HUES64 (cell line): ENCODE results near the gene DDX11.
"Not testable (repeated sequence)": the region's sequence is repeated elsewhere in the genome, so short reads cannot be mapped to it uniquely, and the experiment has no call there.

Experiments
- H3K27ac ChIP-seq: 2 replicates; pipeline ENCODE4 v1.7.0; 2013; ENCODE audit warnings: low read depth, low read length, inconsistent platforms
- H3K27me3 ChIP-seq: 2 replicates; pipeline ENCODE4 v1.6.1; 2013; ENCODE audit warnings: mild to moderate bottlenecking, low read length; ENCODE audit not compliant: insufficient read depth
- H3K36me3 ChIP-seq: 2 replicates; pipeline ENCODE4 v1.6.1; 2013; ENCODE audit warnings: mild to moderate bottlenecking, low read length; ENCODE audit not compliant: insufficient read depth
- H3K4me1 ChIP-seq: 2 replicates; pipeline ENCODE4 v1.6.1; 2013; ENCODE audit warnings: mild to moderate bottlenecking, low read length, moderate library complexity; ENCODE audit not compliant: insufficient read depth
- H3K4me3 ChIP-seq: 2 replicates; pipeline ENCODE4 v1.5.1; 2013; ENCODE audit warnings: mild to moderate bottlenecking, low read length, moderate library complexity
- H3K9ac ChIP-seq: 2 replicates; pipeline ENCODE4 v1.6.1; 2013; ENCODE audit warnings: mild to moderate bottlenecking, low read depth, low read length
- H3K9me3 ChIP-seq: 2 replicates; pipeline ENCODE4 v1.6.1; 2013; ENCODE audit warnings: low read depth, low read length; ENCODE audit not compliant: insufficient read depth
- WGBS: fragments of 150-250, 120-280 bp; methylation state at CpG from one replicate; pipeline ENCODE4 v1.1.7; 2013; ENCODE audit warnings: missing lambda C conversion rate; 5-methylcytosine and 5-hydroxymethylcytosine counted together

Gene DDX11

DNA sequence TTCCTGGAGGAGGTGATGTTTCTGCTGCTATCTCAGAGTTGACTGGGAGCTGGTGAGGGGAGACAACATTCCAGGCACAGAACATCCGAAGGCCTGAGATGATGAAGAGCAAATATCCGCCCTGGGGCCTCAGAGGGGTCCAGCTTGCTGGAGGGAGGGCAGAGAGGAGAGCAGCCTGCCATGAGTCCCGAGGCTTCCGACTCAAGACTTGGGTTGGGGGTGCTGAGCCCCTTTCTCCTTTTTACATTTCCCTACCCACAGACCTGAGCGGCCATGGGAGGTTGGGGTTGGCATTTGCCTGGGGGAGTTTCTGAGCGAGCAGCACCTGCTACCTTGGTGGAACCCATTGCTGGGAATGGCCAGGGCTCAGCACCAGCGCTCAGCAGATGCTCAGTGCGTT lies 13.8 kb downstream of the DDX11 start:
- 88% methylated on average over 3 of the region's 8 CpGs for WGBS

DNA sequence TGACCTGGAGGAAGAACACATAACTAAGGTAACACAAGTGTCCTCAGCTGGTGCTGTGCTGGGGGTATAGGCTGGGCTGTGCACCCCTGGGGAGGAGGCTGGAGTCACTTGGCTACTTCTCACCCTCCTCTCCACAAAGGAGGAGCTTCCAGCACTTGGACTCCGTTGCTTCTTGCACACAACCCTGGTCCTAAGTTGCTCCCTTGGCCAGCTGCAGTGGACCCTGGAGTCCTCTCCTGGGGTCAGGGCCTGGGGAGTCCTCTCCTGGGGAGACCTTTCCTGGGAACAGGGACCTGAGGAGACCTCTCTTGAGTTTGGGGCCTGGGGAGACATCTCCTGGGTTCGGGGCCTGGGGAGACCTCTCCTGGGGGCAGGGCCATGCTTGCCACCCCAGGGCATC lies 14.3 kb downstream of the DDX11 start:
- 94% methylated on average over 2 of the region's 2 CpGs for WGBS
- not testable (repeated sequence) for H3K27ac ChIP-seq, H3K4me1 ChIP-seq, H3K9ac ChIP-seq, H3K9me3 ChIP-seq, H3K27me3 ChIP-seq, H3K4me3 ChIP-seq
- H3K36me3 ChIP-seq, result peaks cover 84% of the 10 kb centered on the region

More for the DNA sequence above, 13.8 kb downstream of the DDX11 start:
- not testable (repeated sequence) for H3K27ac ChIP-seq, H3K4me3 ChIP-seq, H3K9me3 ChIP-seq, H3K9ac ChIP-seq, H3K27me3 ChIP-seq, H3K4me1 ChIP-seq
- peaks cover 85% of the 10 kb centered on the region for H3K36me3 ChIP-seq

DNA sequence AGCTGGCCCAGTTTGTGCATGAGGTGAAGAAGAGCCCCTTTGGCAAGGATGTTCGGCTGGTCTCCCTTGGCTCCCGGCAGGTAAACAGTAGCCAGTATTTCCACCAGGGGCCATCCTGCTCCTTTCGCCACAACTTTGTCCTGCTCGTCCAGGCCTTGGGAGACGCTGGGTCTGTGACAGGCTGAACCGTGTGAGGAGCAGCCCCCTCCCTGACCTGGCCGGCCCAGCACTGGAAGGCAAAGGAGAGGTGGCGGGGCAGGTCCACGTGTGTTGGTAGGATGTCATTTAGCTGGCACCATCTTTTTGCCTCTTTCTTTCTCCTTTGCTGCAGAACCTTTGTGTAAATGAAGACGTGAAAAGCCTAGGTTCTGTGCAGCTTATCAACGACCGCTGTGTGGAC lies 15.4 kb downstream of the DDX11 start:
- H3K27ac ChIP-seq, result no peak overlapping the region
- H3K36me3 ChIP-seq, result peaks cover 78% of the 10 kb centered on the region

DNA sequence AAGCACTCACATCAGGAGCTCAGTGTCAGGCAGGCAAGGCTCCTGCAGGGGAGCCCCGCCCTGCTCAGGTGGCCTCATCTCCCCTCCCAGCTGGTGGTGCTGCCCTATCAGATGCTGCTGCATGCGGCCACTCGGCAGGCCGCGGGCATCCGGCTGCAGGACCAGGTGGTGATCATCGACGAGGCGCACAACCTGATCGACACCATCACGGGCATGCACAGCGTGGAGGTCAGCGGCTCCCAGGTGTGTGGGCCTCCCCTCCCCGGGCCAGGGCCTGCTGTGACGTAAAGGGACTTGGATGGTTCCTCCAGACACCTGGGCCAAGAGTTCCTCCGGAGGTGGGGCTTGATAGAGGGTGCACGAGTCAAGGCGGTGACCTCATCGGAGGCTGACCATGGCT lies 18.0 kb downstream of the DDX11 start:
- H3K9ac ChIP-seq, result not testable (repeated sequence)

More for the DNA sequence above, 15.4 kb downstream of the DDX11 start:
- Histone ChIP-seq H3K4me1 (no peaks in the 10 kb centered on the region), H3K27me3 (no peaks in the 10 kb centered on the region), H3K4me3 (no peak overlapping the region), H3K9ac (no peak overlapping the region), H3K9me3 (no peaks in the 10 kb centered on the region)
- 97% methylated on average over 12 of the region's 12 CpGs for WGBS

GRCh38 chr12:31092718-31093117 lies 19.1 kb downstream of the DDX11 start:
- H3K36me3 ChIP-seq, result peaks cover 75% of the 10 kb centered on the region
- not testable (repeated sequence) for H3K4me3 ChIP-seq, H3K4me1 ChIP-seq, H3K9ac ChIP-seq, H3K9me3 ChIP-seq, H3K27me3 ChIP-seq, H3K27ac ChIP-seq
- 98% methylated on average over 4 of the region's 8 CpGs for WGBS

More for the DNA sequence above, 18.0 kb downstream of the DDX11 start:
- not testable (repeated sequence) for H3K4me3 ChIP-seq, H3K27ac ChIP-seq, H3K4me1 ChIP-seq, H3K27me3 ChIP-seq, H3K9me3 ChIP-seq
- WGBS, result 96% methylated on average over 19 of the region's 19 CpGs
- H3K36me3 ChIP-seq, result peaks cover 77% of the 10 kb centered on the region

GRCh38 chr12:31095080-31095860 lies 21.6 kb downstream of the DDX11 start:
- 95% methylated on average over 15 of the region's 21 CpGs for WGBS
- not testable (repeated sequence) for H3K27ac ChIP-seq, H3K9ac ChIP-seq, H3K9me3 ChIP-seq, H3K27me3 ChIP-seq, H3K4me1 ChIP-seq, H3K4me3 ChIP-seq
- H3K36me3 ChIP-seq, result peaks cover 64% of the 10 kb centered on the region

- WGBS, result 93% methylated on average over 18 of the region's 19 CpGs
- peaks cover 60% of the 10 kb centered on the region for H3K36me3 ChIP-seq
- H3K9me3 ChIP-seq, H3K4me3 ChIP-seq, H3K4me1 ChIP-seq, H3K27me3 ChIP-seq, H3K9ac ChIP-seq, H3K27ac ChIP-seq: not testable (repeated sequence)
Measured at GRCh38 chr12:31096251-31097065, 22.8 kb downstream of the DDX11 start.

- peaks cover 60% of the 10 kb centered on the region for H3K36me3 ChIP-seq
- H3K4me1 ChIP-seq, H3K4me3 ChIP-seq, H3K9me3 ChIP-seq, H3K27ac ChIP-seq, H3K9ac ChIP-seq, H3K27me3 ChIP-seq: not testable (repeated sequence)
- WGBS, result 94% methylated on average over 6 of the region's 8 CpGs
Measured at GRCh38 chr12:31097819-31098218, 24.2 kb downstream of the DDX11 start.

GRCh38 chr12:31098363-31098762 lies 24.7 kb downstream of the DDX11 start:
- H3K4me1 ChIP-seq, H3K9me3 ChIP-seq, H3K27me3 ChIP-seq, H3K27ac ChIP-seq, H3K9ac ChIP-seq, H3K4me3 ChIP-seq: not testable (repeated sequence)
- H3K36me3 ChIP-seq, result peaks cover 65% of the 10 kb centered on the region
- 95% methylated on average over 4 of the region's 5 CpGs for WGBS

- 93% methylated on average over 8 of the region's 9 CpGs for WGBS
- H3K4me1 ChIP-seq, H3K9ac ChIP-seq, H3K9me3 ChIP-seq, H3K4me3 ChIP-seq, H3K27ac ChIP-seq, H3K27me3 ChIP-seq: not testable (repeated sequence)
- H3K36me3 ChIP-seq, result peaks cover 67% of the 10 kb centered on the region
Measured at GRCh38 chr12:31098771-31099170, 25.1 kb downstream of the DDX11 start.

GRCh38 chr12:31099434-31099833 lies 25.8 kb downstream of the DDX11 start:
- peaks cover 66% of the 10 kb centered on the region for H3K36me3 ChIP-seq
- not testable (repeated sequence) for H3K27ac ChIP-seq, H3K4me3 ChIP-seq, H3K9me3 ChIP-seq, H3K4me1 ChIP-seq, H3K9ac ChIP-seq, H3K27me3 ChIP-seq
- WGBS, result 100% methylated on average over 1 of the region's 2 CpGs
